Neural progenitor cell (in vitro differentiated cells): ENCODE results near the gene INSC.

ENCODE experiments used
- CTCF ChIP-seq: fragments of 200-600 bp; sonication (generic); IDR thresholded peaks from 2 replicates; pipeline ENCODE4 v1.5.1; 2017; ENCODE audit warnings: antibody characterized with exemption, mild to moderate bottlenecking
- EZH2 ChIP-seq: fragments of 200-600 bp; sonication (generic); IDR thresholded peaks from 2 replicates; pipeline ENCODE4 v1.6.1; 2017; ENCODE audit warnings: antibody characterized with exemption, mild to moderate bottlenecking, moderate library complexity
- EZH2phosphoT487 ChIP-seq: fragments of 200-600 bp; sonication (generic); IDR thresholded peaks from 2 replicates; pipeline ENCODE4 v1.6.1; 2017; ENCODE audit warnings: antibody characterized with exemption

- no peak for TF ChIP-seq CTCF
- TF ChIP-seq EZH2, result no peak
- no peak for TF ChIP-seq EZH2phosphoT487
Observed at GRCh38 chr11:15145151-15145550, 30.4 kb downstream of the INSC start.
